HepG2 (cell line): ENCODE measurements around the gene FAM162A.

Source experiments
- ETS1 ChIP-seq: sonication (generic); formaldehyde crosslinking; IDR thresholded peaks from 2 replicates; pipeline ENCODE4 v1.4.0; 2020; ENCODE audit warnings: missing genetic modification reagents
- JUN ChIP-seq: sonication (generic); formaldehyde crosslinking; IDR thresholded peaks from 2 replicates; pipeline ENCODE4 v1.4.0; 2020; ENCODE audit warnings: mild to moderate bottlenecking, missing genetic modification reagents
- ZNF44 ChIP-seq: sonication (generic); formaldehyde crosslinking; IDR thresholded peaks from 2 replicates; pipeline ENCODE4 v1.5.1; 2020; ENCODE audit warnings: mild to moderate bottlenecking, missing genetic modification reagents

DNA sequence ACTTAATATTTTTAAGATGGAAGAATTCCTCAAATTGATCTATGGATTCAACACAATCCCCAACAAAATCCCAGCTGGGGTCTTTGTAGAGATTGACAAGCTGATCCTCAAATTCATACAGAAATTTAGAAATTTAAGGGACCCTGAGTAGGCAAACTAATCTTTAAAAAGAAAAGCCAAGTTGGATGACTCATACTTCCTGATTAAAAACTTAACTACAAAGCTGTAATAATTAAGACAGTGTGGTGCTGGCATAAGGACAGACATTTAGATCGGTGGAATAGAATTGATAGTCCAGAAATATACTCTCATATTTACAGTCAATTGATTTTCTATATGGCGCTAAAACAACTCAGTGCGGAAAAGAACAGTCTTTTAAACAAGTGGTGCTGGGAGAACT is 11.6 kb downstream of the FAM162A start:
- TF ChIP-seq ZNF44 (CRISPR knock-in tag) (no peak), JUN (CRISPR knock-in tag) (no peak), ETS1 (no peak)
